ENCODE results near the gene WLS.

DNA sequence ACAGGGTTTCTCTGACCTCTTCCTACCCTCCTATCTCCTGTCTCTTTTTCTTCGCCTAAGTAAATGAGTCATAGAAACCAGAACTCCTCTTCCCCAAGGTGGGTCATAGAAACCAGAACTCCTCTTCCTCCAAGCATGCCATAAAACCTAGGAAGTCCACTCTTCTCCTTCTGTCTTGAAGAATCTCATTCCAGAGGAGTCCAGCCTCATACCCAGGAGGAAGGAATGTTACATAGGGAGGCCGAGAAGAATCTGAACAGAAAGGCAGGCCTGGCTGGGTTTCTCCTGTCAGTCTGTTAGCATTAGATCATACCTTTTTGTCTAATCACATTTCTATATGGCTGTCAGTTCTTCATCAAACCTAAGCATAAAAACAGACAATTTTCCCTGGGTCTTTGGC is 47.5 kb upstream of the WLS start:
- TF ChIP-seq, protein P1, sequence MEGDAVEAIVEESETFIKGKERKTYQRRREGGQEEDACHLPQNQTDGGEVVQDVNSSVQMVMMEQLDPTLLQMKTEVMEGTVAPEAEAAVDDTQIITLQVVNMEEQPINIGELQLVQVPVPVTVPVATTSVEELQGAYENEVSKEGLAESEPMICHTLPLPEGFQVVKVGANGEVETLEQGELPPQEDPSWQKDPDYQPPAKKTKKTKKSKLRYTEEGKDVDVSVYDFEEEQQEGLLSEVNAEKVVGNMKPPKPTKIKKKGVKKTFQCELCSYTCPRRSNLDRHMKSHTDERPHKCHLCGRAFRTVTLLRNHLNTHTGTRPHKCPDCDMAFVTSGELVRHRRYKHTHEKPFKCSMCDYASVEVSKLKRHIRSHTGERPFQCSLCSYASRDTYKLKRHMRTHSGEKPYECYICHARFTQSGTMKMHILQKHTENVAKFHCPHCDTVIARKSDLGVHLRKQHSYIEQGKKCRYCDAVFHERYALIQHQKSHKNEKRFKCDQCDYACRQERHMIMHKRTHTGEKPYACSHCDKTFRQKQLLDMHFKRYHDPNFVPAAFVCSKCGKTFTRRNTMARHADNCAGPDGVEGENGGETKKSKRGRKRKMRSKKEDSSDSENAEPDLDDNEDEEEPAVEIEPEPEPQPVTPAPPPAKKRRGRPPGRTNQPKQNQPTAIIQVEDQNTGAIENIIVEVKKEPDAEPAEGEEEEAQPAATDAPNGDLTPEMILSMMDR (conservative IDR thresholded peaks at IDR 0.05) = no peak
- TF ChIP-seq EZH2 (IDR thresholded peaks at IDR 0.05; ENCODE audit: low read depth) = no peak
